Uterus (tissue), 4 donors: ENCODE data around the gene NUDT21. TPM values are rescaled to one million over a fixed set of nuclear protein-coding genes. Genes with fewer than 3 reads are reported as not detected.
"Not testable (repeated sequence)": the region's sequence is repeated elsewhere in the genome, so short reads cannot be mapped to it uniquely, and the experiment has no call there.

Experiments
- DNase-seq, 2 donors: peaks; one replicate each; pipeline ENCODE4 v3.0.0-alpha.2; 2019 to 2020
- H3K27ac ChIP-seq, 2 donors: fragments of 200-600 bp; sonication (generic); 1 replicate in 1 of 2; 2 replicates in 1 of 2; pipeline ENCODE4 v1.5.1; 2016 to 2018
- H3K27me3 ChIP-seq, 2 donors: fragments of 200-600 bp; sonication (generic); one replicate each; pipeline ENCODE4 v1.5.1; 2018 to 2019; ENCODE audit warnings: control low read depth in 1 of 2
- H3K36me3 ChIP-seq, 2 donors: fragments of 200-600 bp; sonication (generic); one replicate each; pipeline ENCODE4 v1.5.1; 2019; ENCODE audit warnings: control low read depth in 1 of 2
- H3K4me1 ChIP-seq, 2 donors: fragments of 200-600 bp; sonication (generic); one replicate each; pipeline ENCODE4 v1.5.1; 2018 to 2019; ENCODE audit warnings: control low read depth in 1 of 2
- H3K4me3 ChIP-seq, 2 donors: fragments of 200-600 bp; sonication (generic); 1 replicate in 1 of 2; 2 replicates in 1 of 2; pipeline ENCODE4 v1.5.1; 2018 to 2019; ENCODE audit warnings: mild to moderate bottlenecking in 1 of 2
- H3K9me3 ChIP-seq, 2 donors: fragments of 200-600 bp; sonication (generic); one replicate each; pipeline ENCODE4 v1.5.1; 2019; ENCODE audit warnings: control low read depth in 1 of 2
- CTCF ChIP-seq, 4 experiments: fragments of 200-600 bp in 2 of 4; fragments of 450-650 bp in 2 of 4; sonication (generic) in 2 of 4; IDR thresholded peaks; one replicate each; pipeline ENCODE4 v1.5.1; 2016 to 2019; ENCODE audit warnings: antibody characterized with exemption in 4 of 4, mild to moderate bottlenecking in 2 of 4, moderate library complexity in 1 of 4
- POLR2A ChIP-seq, 2 donors: fragments of 450-650 bp; IDR thresholded peaks; one replicate each; pipeline ENCODE4 v1.6.1; 2016; ENCODE audit warnings: antibody characterized with exemption in 2 of 2, mild to moderate bottlenecking in 1 of 2, moderate library complexity in 1 of 2
- intact Hi-C: fragments of 100-400 bp; cut with DNase I; formaldehyde crosslinking; loops from one replicate; pipeline ENCODE4 v1.15.1; 2023; ENCODE audit warnings: low total_unique reads
- total RNA-seq, 4 donors: library from RNA; depleted of rRNA in 3 of 4; stranded (reverse); fragments of >200 nt in 3 of 4; gene quantifications; one replicate each; pipeline versions ENCODE4 v1.1.0 to v1.2.4, GENCODE V29; 2014 to 2023
- donor health status: DM: yes; HTN: yes; CAD: no.

Gene NUDT21
- total RNA-seq, 4 donors from 2014 or later = 23.1 to 184 (median 89.2) TPM

DNA sequence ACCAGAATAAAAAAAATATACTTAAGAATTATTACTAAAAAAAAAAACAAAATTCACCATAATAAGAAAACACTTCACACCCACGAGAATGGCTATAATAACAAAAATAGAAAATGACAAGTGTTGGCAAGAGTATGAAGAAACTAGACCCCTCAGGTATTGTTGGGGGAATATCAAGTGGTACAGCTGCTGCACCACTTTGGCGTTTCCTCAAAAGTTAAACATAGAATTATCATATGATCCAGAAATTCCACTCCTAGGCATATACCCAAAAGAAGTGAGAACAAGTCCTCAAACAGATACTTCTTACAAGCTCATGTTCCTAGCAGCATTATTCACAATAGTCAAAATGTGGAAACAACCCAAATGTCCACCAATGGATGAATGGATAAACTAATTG is 52.1 kb downstream of the NUDT21 start:
- no peak for DNase-seq
- TF ChIP-seq CTCF (IDR thresholded peaks at IDR 0.05) (no peak), POLR2A (IDR thresholded peaks at IDR 0.05) (no peak)
- Histone ChIP-seq H3K27ac (no peak overlapping the region), H3K4me1 (no peaks in the 10 kb centered on the region), H3K36me3 (no peaks in the 10 kb centered on the region), H3K9me3 (no peaks in the 10 kb centered on the region), H3K4me3 (no peak overlapping the region), H3K27me3 (no peaks in the 10 kb centered on the region)
- intact Hi-C loops = no loop called here

DNA sequence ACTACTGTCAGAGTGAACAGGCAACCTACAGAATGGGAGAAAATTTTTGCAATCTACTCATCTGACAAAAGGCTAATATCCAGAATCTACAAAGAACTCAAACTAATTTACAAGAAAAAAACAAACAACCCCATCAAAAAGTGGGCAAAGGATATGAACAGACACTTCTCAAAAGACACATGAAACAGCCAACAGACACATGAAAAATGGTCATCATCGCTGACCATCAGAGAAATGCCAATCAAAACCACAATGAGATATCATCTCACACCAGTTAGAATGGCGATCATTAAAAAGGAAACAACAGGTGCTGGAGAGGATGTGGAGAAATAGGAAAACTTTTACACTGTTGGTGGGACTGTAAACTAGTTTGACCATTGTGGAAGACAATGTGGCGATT is 54.4 kb downstream of the NUDT21 start:
- intact Hi-C loops, H3K27ac ChIP-seq, H3K9me3 ChIP-seq, H3K27me3 ChIP-seq, H3K4me1 ChIP-seq, H3K36me3 ChIP-seq, H3K4me3 ChIP-seq, DNase-seq: not testable (repeated sequence)

DNA sequence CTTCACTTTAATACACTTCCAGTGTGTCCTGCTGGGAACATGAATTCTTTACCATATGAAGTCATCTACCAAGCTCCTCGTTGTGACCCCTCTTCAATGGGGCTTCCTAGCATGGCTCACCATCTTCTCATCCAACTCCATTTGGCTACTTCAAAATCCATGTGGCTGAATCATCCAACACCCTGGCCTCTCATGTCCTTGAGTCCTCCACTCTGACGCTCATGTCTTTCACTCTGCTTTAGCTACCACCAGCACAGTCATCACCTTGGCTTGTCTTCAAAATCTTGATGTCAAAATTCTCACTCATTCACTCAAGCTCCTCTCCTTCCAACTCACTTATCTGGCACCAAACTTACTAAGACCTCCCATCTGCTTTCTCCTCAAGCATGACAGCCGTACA is 61.6 kb downstream of the NUDT21 start:
- no peak for DNase-seq
- intact Hi-C loops = no loop called here
- no peak overlapping the region for H3K4me3 ChIP-seq

GRCh38 chr16:56388209-56388608 is 62.9 kb downstream of the NUDT21 start:
- TF ChIP-seq POLR2A (IDR thresholded peaks at IDR 0.05) = no peak
- TF ChIP-seq CTCF (IDR thresholded peaks at IDR 0.05) = no peak
- Histone ChIP-seq H3K36me3 (no peaks in the 10 kb centered on the region), H3K4me1 (no peaks in the 10 kb centered on the region), H3K27ac (no peak overlapping the region), H3K27me3 (no peaks in the 10 kb centered on the region), H3K4me3 (no peak overlapping the region), H3K9me3 (no peaks in the 10 kb centered on the region)
- no peak for DNase-seq
- intact Hi-C loops = no loop called here

More for the DNA sequence above, 61.6 kb downstream of the NUDT21 start:
- H3K36me3 ChIP-seq = no peaks in the 10 kb centered on the region
- TF ChIP-seq POLR2A (IDR thresholded peaks at IDR 0.05) = no peak
- no peak for TF ChIP-seq CTCF (IDR thresholded peaks at IDR 0.05)
- H3K27ac ChIP-seq = no peak overlapping the region
- H3K27me3 ChIP-seq = no peaks in the 10 kb centered on the region
- no peaks in the 10 kb centered on the region for H3K4me1 ChIP-seq
- H3K9me3 ChIP-seq = no peaks in the 10 kb centered on the region

DNA sequence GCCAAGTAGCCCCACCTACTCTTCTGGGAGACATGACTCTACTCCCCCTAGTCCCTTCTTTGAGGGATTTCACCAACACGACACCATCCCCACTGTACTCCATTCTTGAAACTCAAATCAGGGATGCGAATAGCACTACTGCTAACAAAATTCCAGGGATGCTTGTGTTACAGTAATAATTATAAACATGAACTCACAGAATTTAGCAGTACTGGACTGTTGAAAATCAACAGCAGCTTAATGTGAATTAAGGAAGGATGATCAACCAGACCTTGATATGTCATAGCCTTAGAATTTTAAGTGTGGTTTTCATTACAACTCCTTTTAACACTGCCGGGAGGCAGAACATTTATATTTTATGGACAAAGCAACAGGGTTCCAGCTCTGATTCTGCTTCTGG is 63.7 kb downstream of the NUDT21 start:
- no peak for DNase-seq
- no peaks in the 10 kb centered on the region for H3K36me3 ChIP-seq
- H3K27me3 ChIP-seq = no peaks in the 10 kb centered on the region
- intact Hi-C loops = no loop called here
- H3K4me1 ChIP-seq = no peaks in the 10 kb centered on the region
- H3K4me3 ChIP-seq = no peak overlapping the region
- no peak for TF ChIP-seq CTCF (IDR thresholded peaks at IDR 0.05)
- TF ChIP-seq POLR2A (IDR thresholded peaks at IDR 0.05) = no peak
- H3K9me3 ChIP-seq = no peaks in the 10 kb centered on the region
- no peak overlapping the region for H3K27ac ChIP-seq

- TF ChIP-seq POLR2A (IDR thresholded peaks at IDR 0.05) (no peak), CTCF (IDR thresholded peaks at IDR 0.05) (no peak)
- H3K27ac ChIP-seq = no peak overlapping the region
- no peaks in the 10 kb centered on the region for H3K27me3 ChIP-seq
- no peak for DNase-seq
- no peaks in the 10 kb centered on the region for H3K36me3 ChIP-seq
- H3K9me3 ChIP-seq = peaks cover 0 to 6% of the 10 kb centered on the region in 2 donors
- no peak overlapping the region for H3K4me3 ChIP-seq
- intact Hi-C loops = no loop called here
- no peaks in the 10 kb centered on the region for H3K4me1 ChIP-seq
Measured at GRCh38 chr16:56384074-56384721, 66.9 kb downstream of the NUDT21 start.
